ENCODE results near the gene CHPF2.

The CHPF2 gene

GRCh38 chr7:151243408-151244195, 11.3 kb downstream of the CHPF2 start:
- H3K9me3 ChIP-seq (ENCODE audit: insufficient read depth, low read depth, low read length), result no peaks in the 10 kb centered on the region
- H3K36me3 ChIP-seq (ENCODE audit: insufficient read depth, low read length), result peaks cover 11% of the 10 kb centered on the region; the same call in 1 of the 2 replicates
- H3K27ac ChIP-seq (ENCODE audit: low read depth, low read length), result no peak overlapping the region
- H3K4me3 ChIP-seq (ENCODE audit: low read length), result no peak overlapping the region; the same call in 1 of the 2 replicates
- H3K27me3 ChIP-seq (ENCODE audit: insufficient read depth, low read length), result peaks cover 48% of the 10 kb centered on the region
- H3K9ac ChIP-seq (ENCODE audit: low read depth, low read length), result no peak overlapping the region
- 42% methylated on average over 15 of the region's 17 CpGs for WGBS
- peaks cover 31% of the 10 kb centered on the region for H3K4me1 ChIP-seq (ENCODE audit: insufficient read depth, low read length)

GRCh38 chr7:151244196-151244840, 12.0 kb downstream of the CHPF2 start:
- Histone ChIP-seq H3K27ac (ENCODE audit: low read depth, low read length) (no peak overlapping the region), H3K9ac (ENCODE audit: low read depth, low read length) (no peak overlapping the region), H3K27me3 (ENCODE audit: insufficient read depth, low read length) (peaks cover 55% of the 10 kb centered on the region), H3K36me3 (ENCODE audit: insufficient read depth, low read length) (peaks cover 6% of the 10 kb centered on the region; the same call in 1 of the 2 replicates), H3K4me1 (ENCODE audit: insufficient read depth, low read length) (peaks cover 31% of the 10 kb centered on the region), H3K4me3 (ENCODE audit: low read length) (no peak overlapping the region; the same call in 1 of the 2 replicates), H3K9me3 (ENCODE audit: insufficient read depth, low read depth, low read length) (no peaks in the 10 kb centered on the region)
- WGBS, result 28% methylated on average over 7 of the region's 10 CpGs

GRCh38 chr7:151244841-151245346, 12.6 kb downstream of the CHPF2 start:
- peak overlapping the region; percentile 52 for H3K4me3 ChIP-seq (ENCODE audit: low read length)
- H3K9ac ChIP-seq (ENCODE audit: low read depth, low read length), result no peak overlapping the region
- H3K27me3 ChIP-seq (ENCODE audit: insufficient read depth, low read length), result peaks cover 61% of the 10 kb centered on the region
- H3K9me3 ChIP-seq (ENCODE audit: insufficient read depth, low read depth, low read length), result no peaks in the 10 kb centered on the region
- H3K36me3 ChIP-seq (ENCODE audit: insufficient read depth, low read length), result peaks cover 3% of the 10 kb centered on the region; the same call in 1 of the 2 replicates
- H3K27ac ChIP-seq (ENCODE audit: low read depth, low read length), result no peak overlapping the region
- peaks cover 34% of the 10 kb centered on the region for H3K4me1 ChIP-seq (ENCODE audit: insufficient read depth, low read length)
- 5% methylated on average over 13 of the region's 15 CpGs for WGBS

GRCh38 chr7:151245360-151246101, 13.2 kb downstream of the CHPF2 start:
- H3K4me1 ChIP-seq (ENCODE audit: insufficient read depth, low read length), result peaks cover 37% of the 10 kb centered on the region
- WGBS, result 2% methylated on average over 60 of the region's 60 CpGs
- H3K27me3 ChIP-seq (ENCODE audit: insufficient read depth, low read length), result peaks cover 68% of the 10 kb centered on the region

GRCh38 chr7:151246102-151246850, 14.0 kb downstream of the CHPF2 start:
- 22% methylated on average over 12 of the region's 13 CpGs for WGBS
- H3K4me3 ChIP-seq (ENCODE audit: low read length), result peak overlapping the region; percentile 52; the same call in 1 of the 2 replicates
- H3K27ac ChIP-seq (ENCODE audit: low read depth, low read length), result no peak overlapping the region
- H3K4me1 ChIP-seq (ENCODE audit: insufficient read depth, low read length), result peaks cover 42% of the 10 kb centered on the region
- no peak overlapping the region for H3K9ac ChIP-seq (ENCODE audit: low read depth, low read length)
- peaks cover 75% of the 10 kb centered on the region for H3K27me3 ChIP-seq (ENCODE audit: insufficient read depth, low read length)
- H3K9me3 ChIP-seq (ENCODE audit: insufficient read depth, low read depth, low read length), result no peaks in the 10 kb centered on the region
- H3K36me3 ChIP-seq (ENCODE audit: insufficient read depth, low read length), result no peaks in the 10 kb centered on the region

More at GRCh38 chr7:151245360-151246101, 13.2 kb downstream of the CHPF2 start:
- peak overlapping the region; percentile 52 for H3K4me3 ChIP-seq (ENCODE audit: low read length)
- H3K36me3 ChIP-seq (ENCODE audit: insufficient read depth, low read length), result peaks cover 3% of the 10 kb centered on the region; the same call in 1 of the 2 replicates
- H3K9me3 ChIP-seq (ENCODE audit: insufficient read depth, low read depth, low read length), result no peaks in the 10 kb centered on the region
- no peak overlapping the region for H3K27ac ChIP-seq (ENCODE audit: low read depth, low read length)
- no peak overlapping the region for H3K9ac ChIP-seq (ENCODE audit: low read depth, low read length)

- Histone ChIP-seq H3K27ac (ENCODE audit: low read depth, low read length) (no peak overlapping the region), H3K9ac (ENCODE audit: low read depth, low read length) (no peak overlapping the region), H3K27me3 (ENCODE audit: insufficient read depth, low read length) (peaks cover 77% of the 10 kb centered on the region), H3K9me3 (ENCODE audit: insufficient read depth, low read depth, low read length) (no peaks in the 10 kb centered on the region), H3K4me1 (ENCODE audit: insufficient read depth, low read length) (peaks cover 42% of the 10 kb centered on the region), H3K4me3 (ENCODE audit: low read length) (no peak overlapping the region), H3K36me3 (ENCODE audit: insufficient read depth, low read length) (no peaks in the 10 kb centered on the region)
- 47% methylated on average over 4 of the region's 4 CpGs for WGBS
These were observed 14.7 kb downstream of the CHPF2 start for GRCh38 chr7:151246851-151247580.

- Histone ChIP-seq H3K36me3 (ENCODE audit: insufficient read depth, low read length) (no peaks in the 10 kb centered on the region), H3K27me3 (ENCODE audit: insufficient read depth, low read length) (peaks cover 82% of the 10 kb centered on the region), H3K9me3 (ENCODE audit: insufficient read depth, low read depth, low read length) (no peaks in the 10 kb centered on the region), H3K27ac (ENCODE audit: low read depth, low read length) (no peak overlapping the region), H3K4me3 (ENCODE audit: low read length) (peak overlapping the region; percentile 57), H3K9ac (ENCODE audit: low read depth, low read length) (no peak overlapping the region), H3K4me1 (ENCODE audit: insufficient read depth, low read length) (peaks cover 44% of the 10 kb centered on the region)
- whole genome bisulfite sequencing, result 9% methylated on average over 29 of the region's 29 CpGs
These were observed 15.5 kb downstream of the CHPF2 start for GRCh38 chr7:151247611-151248345.

GRCh38 chr7:151248346-151249033, 16.2 kb downstream of the CHPF2 start, which contains the start of gene SMARCD3:
Gene SMARCD3, minus strand, starts transcription at chr7:151248694. Its CDS starts 132 bp downstream, at chr7:151248562.
- H3K36me3 ChIP-seq (ENCODE audit: insufficient read depth, low read length), result no peaks in the 10 kb centered on the region
- H3K9ac ChIP-seq (ENCODE audit: low read depth, low read length), result no peak within 1 kb of the TSS
- peaks cover 89% of the 10 kb centered on the region for H3K27me3 ChIP-seq (ENCODE audit: insufficient read depth, low read length)
- H3K4me1 ChIP-seq (ENCODE audit: insufficient read depth, low read length), result peaks cover 50% of the 10 kb centered on the region
- H3K27ac ChIP-seq (ENCODE audit: low read depth, low read length), result no peak within 1 kb of the TSS; the same call in 1 of the 2 replicates
- WGBS, result under 1% methylated on average over 71 of the region's 71 CpGs
- H3K9me3 ChIP-seq (ENCODE audit: insufficient read depth, low read depth, low read length), result no peaks in the 10 kb centered on the region
- H3K4me3 ChIP-seq (ENCODE audit: low read length), result peak within 1 kb of the TSS; percentile 57

- Histone ChIP-seq H3K27ac (ENCODE audit: low read depth, low read length) (no peak overlapping the region; the same call in 1 of the 2 replicates), H3K9me3 (ENCODE audit: insufficient read depth, low read depth, low read length) (no peaks in the 10 kb centered on the region), H3K4me3 (ENCODE audit: low read length) (peak overlapping the region; percentile 57), H3K36me3 (ENCODE audit: insufficient read depth, low read length) (no peaks in the 10 kb centered on the region), H3K27me3 (ENCODE audit: insufficient read depth, low read length) (peaks cover 90% of the 10 kb centered on the region), H3K9ac (ENCODE audit: low read depth, low read length) (no peak overlapping the region), H3K4me1 (ENCODE audit: insufficient read depth, low read length) (peaks cover 45% of the 10 kb centered on the region)
- WGBS, result 5% methylated on average over 45 of the region's 45 CpGs
These were observed 16.9 kb downstream of the CHPF2 start for GRCh38 chr7:151249034-151249731.
